GM19099 (cell line): ENCODE measurements around the gene KRT3.

Experiments used
- POLR2A ChIP-seq: IDR thresholded peaks from 3 replicates; pipeline ENCODE4 v1.6.1; 2011; ENCODE audit warnings: low read depth; ENCODE audit not compliant: insufficient read length; ENCODE audit errors: extremely low read depth

Gene KRT3

GRCh38 chr12:52812073-52812400 is 16.1 kb upstream of the KRT3 start:
- no peak for TF ChIP-seq POLR2A

GRCh38 chr12:52811191-52812072 is 15.5 kb upstream of the KRT3 start:
- no peak for TF ChIP-seq POLR2A

DNA sequence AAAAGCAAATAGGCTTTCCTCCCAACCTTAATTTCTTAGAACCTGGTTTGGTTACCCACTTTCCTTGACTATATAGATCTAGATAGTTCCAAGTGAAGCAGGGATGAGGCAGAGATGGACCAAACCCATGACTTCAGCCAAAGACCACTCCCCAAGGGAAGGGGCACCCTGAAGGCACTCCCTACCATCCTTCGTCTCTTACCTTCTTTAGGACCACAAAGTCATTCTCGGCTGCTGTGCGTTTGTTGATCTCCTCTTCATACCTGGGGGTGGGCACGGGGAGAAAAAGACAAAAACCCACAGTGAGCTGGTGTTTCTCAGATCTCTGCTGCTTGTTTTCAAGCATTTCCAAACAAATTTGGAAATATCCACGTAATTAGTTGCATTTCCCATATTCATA is 14.6 kb upstream of the KRT3 start:
- no peak for TF ChIP-seq POLR2A

DNA sequence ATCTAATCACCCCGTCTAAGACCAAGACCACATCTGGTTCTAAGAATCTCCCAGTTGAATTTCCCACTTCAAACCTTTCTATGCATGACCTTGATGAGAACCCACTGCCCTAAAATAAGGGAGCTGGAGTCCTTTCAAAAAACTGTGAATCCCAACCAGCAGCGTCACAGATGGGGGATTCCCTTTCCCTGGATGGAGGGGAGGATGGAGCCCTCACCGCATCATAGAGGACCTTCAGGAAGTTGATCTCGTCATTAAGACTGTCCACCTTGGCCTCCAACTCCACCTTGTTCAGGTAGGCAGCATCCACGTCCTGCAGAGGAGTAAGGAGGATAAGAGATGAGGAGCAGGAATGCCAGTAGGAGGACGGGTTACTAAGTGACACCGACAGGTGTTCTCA is 13.2 kb upstream of the KRT3 start:
- TF ChIP-seq POLR2A = no peak

- no peak for TF ChIP-seq POLR2A
Measured at GRCh38 chr12:52808573-52809160, 12.8 kb upstream of the KRT3 start.

- TF ChIP-seq POLR2A = no peak
Measured at GRCh38 chr12:52807544-52808470, 11.9 kb upstream of the KRT3 start.

- TF ChIP-seq POLR2A = no peak
Measured at GRCh38 chr12:52806821-52807543, 11.1 kb upstream of the KRT3 start.

DNA sequence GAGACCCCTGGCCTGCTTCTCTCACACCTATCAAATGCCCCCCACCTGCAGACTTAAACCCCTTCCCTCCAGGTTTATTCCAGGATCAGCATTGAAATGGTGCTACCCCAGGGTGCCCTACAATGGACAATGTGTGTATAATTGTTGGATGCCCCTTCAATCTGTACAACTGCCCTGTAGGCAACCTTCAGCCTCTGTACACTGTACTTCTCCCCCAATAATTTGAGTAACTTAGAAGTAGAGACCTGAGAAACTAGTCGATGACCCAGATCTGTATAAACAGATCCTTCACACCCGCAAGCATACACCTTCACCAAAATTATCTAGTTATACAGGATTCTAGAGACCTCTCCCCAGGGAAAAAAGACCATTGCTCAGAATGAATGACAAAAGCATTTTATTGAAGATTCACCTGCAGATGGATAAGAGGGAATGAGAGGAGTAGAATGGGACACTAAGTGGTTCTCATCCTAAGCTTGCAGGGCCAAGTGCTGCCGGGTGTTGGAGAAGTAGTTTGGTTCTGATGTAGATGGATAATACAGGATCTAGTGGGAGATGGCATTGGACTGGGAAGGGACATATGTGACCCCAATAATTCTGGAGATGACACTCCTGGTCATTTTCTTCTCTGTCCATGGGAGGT is 10.4 kb upstream of the KRT3 start:
- no peak for TF ChIP-seq POLR2A

- TF ChIP-seq POLR2A = no peak
Measured at GRCh38 chr12:52805739-52806138, 9.8 kb upstream of the KRT3 start.

GRCh38 chr12:52805000-52805399 is 9.1 kb upstream of the KRT3 start:
- no peak for TF ChIP-seq POLR2A

GRCh38 chr12:52802442-52802841 is 6.5 kb upstream of the KRT3 start:
- no peak for TF ChIP-seq POLR2A

DNA sequence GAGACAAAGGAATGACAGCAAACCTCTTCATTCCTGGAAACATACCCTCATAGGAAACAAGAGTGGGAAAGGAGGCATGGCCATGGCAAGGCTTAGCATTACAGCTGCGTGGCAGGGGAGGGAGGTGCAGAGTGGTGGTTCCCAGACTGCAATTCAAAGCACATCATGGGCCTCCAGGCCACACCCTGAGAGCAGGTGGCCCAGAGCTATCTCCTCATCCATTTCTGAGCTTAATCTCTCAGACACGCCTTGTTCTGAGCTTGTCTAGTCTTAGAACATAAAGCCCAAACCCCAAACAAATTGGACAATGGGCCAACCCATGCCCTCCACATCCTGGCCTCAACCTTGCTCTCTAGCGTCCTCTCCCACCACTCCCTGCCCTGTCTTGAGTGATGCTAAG is 5.9 kb upstream of the KRT3 start:
- no peak for TF ChIP-seq POLR2A

GRCh38 chr12:52800259-52800917 is 4.5 kb upstream of the KRT3 start:
- TF ChIP-seq POLR2A = no peak
